Aorta (tissue), 5 donors: ENCODE data around the gene MYBPC2. TPM values are rescaled to one million over a fixed set of nuclear protein-coding genes. Genes with fewer than 3 reads are reported as not detected.

Experiments used
- ATAC-seq: fragments of 200-7000 bp; cut with Tn5 transposase; one replicate; pipeline ENCODE4 v1.9.1; 2022; ENCODE audit warnings: moderate library complexity; ENCODE audit not compliant: low FRiP score
- DNase-seq, 2 donors: peaks; one replicate each; pipeline ENCODE4 v3.0.0-alpha.2; 2020
- H3K27ac ChIP-seq, 2 donors: one replicate each; pipeline ENCODE4 v1.5.1; 2013; ENCODE audit warnings: low read length in 2 of 2, mild to moderate bottlenecking in 2 of 2, moderate library complexity in 2 of 2, control low read depth in 1 of 2, inconsistent platforms in 1 of 2, low read depth in 1 of 2
- H3K27me3 ChIP-seq, 2 donors: one replicate each; pipeline ENCODE4 v1.6.1; 2013; ENCODE audit warnings: control low read depth in 1 of 2, low read length in 1 of 2, mild to moderate bottlenecking in 1 of 2, moderate library complexity in 1 of 2; ENCODE audit not compliant: insufficient read depth in 2 of 2, control insufficient read depth in 1 of 2
- H3K36me3 ChIP-seq, 2 donors: one replicate each; pipeline ENCODE4 v1.6.1; 2013; ENCODE audit warnings: control low read depth in 1 of 2, low read length in 1 of 2, mild to moderate bottlenecking in 1 of 2; ENCODE audit not compliant: insufficient read depth in 2 of 2, control insufficient read depth in 1 of 2
- H3K4me1 ChIP-seq, 2 donors: one replicate each; pipeline ENCODE4 v1.6.1; 2013; ENCODE audit warnings: low read length in 2 of 2, control low read depth in 1 of 2, mild to moderate bottlenecking in 1 of 2, moderate library complexity in 1 of 2; ENCODE audit not compliant: insufficient read depth in 2 of 2, control insufficient read depth in 1 of 2
- H3K4me3 ChIP-seq, 2 donors: one replicate each; pipeline ENCODE4 v1.5.1; 2013; ENCODE audit warnings: low read length in 2 of 2, control low read depth in 1 of 2, mild to moderate bottlenecking in 1 of 2
- H3K9me3 ChIP-seq: one replicate; pipeline ENCODE4 v1.6.1; 2013; ENCODE audit warnings: mild to moderate bottlenecking, low read length; ENCODE audit not compliant: control insufficient read depth
- WGBS, 2 donors: extraction: QIAGEN DNeasy Blood & Tissue Kit; methylation state at CpG; one replicate each; pipeline ENCODE4 v1.1.7; 2013; 5-methylcytosine and 5-hydroxymethylcytosine counted together
- intact Hi-C, 2 donors: fragments of 100-400 bp; cut with DNase I; formaldehyde crosslinking; loops; one replicate each; pipeline versions ENCODE4 v1.14.2 to v1.15.0; 2022
- polyA plus RNA-seq, 2 donors: library from polyadenylated mRNA; stranded (reverse); fragments of 200-250 nt; gene quantifications; one replicate each; pipeline ENCODE4 v1.2.3, GENCODE V29; 2013
- total RNA-seq, 2 donors: library from RNA; stranded (reverse); fragmentation: NEBNext Ultra II Directional; extraction: Animal tissue kit (Norgen Biotek cat#: 25700); gene quantifications; one replicate each; pipeline ENCODE4 v1.2.1, GENCODE V29; 2021
- donor health status: healthy with polysubstance abuse.
- donor health status: Bipolar disorder and iron deficiency.
- donor health status: DM: no; HTN: no; CAD: no.
- donor health status: DM: no; HTN: no; CAD: no.
- donor health status: DM: yes; HTN: yes; CAD: no.

MYBPC2 gene
- total and polyA plus RNA-seq, 4 donors: 0.03 TPM; not detected in 3

- no peak for ATAC-seq
- Histone ChIP-seq H3K27me3 (no peaks in the 10 kb centered on the region), H3K36me3 (peaks cover 0 to 4% of the 10 kb centered on the region in 2 donors), H3K4me3 (no peak overlapping the region), H3K4me1 (no peaks in the 10 kb centered on the region), H3K9me3 (no peaks in the 10 kb centered on the region), H3K27ac (no peak overlapping the region)
- intact Hi-C loops: loop anchor here in 1 of 2 donors (2.0 kb wide), 1 partner anchor 35 kb away; the partner anchor contains the start of gene ASPDH
- DNase-seq: peak in 1 of 2 donors; percentile 64
- WGBS, 2 donors: 92 to 94% methylated on average over 17 of the region's 17 CpGs
These were observed 45.2 kb downstream of the MYBPC2 start for GRCh38 chr19:50477751-50478515.

DNA sequence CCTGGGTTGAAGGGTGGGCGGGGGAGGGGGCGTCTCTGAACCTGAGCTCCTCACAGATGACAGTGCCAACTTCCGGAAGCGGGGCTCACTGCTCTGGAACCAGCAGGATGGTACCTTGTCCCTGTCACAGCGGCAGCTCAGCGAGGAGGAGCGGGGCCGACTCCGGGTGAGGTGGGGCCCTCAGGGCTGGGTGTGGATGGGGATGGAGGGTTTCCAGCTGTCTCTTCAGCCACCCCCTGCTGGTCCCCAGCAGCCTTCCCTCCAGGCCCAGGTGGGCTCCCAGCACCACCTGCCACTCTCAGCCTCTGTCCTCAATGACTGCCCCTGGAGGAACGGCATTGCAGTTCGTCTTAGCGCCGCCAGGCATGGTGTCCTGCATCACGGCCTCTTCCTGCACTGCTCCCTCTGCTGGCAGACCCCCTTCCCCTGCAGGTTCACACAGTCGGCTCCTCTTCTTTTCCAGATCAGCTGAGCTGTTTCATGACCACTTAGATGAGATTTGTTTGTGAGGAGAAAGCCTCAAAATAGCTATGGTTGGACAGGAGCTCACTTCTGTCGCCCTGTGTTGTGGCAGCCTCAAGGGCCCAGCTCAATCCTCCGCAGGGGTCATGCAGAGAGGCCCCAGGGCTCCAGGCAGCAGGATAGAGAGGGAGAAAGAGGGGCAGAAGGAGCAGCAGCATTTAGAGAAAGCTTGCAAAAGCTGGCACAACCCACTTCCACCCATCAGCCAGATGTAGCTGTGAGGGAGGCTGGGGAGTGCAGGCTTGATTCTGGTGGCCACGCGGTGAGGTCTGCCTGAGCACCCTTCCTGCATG lies 46.4 kb downstream of the MYBPC2 start:
- ATAC-seq (no peak), DNase-seq (peak in 1 of 2 donors; percentile 72)
- Histone ChIP-seq H3K4me1 (no peaks in the 10 kb centered on the region), H3K9me3 (no peaks in the 10 kb centered on the region), H3K4me3 (no peak overlapping the region), H3K27ac (no peak overlapping the region), H3K27me3 (no peaks in the 10 kb centered on the region), H3K36me3 (peaks cover 4% of the 10 kb centered on the region in 2 donors)
- intact Hi-C loops: no loop called here
- WGBS, 2 donors: 73 to 76% methylated on average over 19 of the region's 19 CpGs

GRCh38 chr19:50479761-50480251 lies 47.1 kb downstream of the MYBPC2 start:
- no peaks in the 10 kb centered on the region for H3K4me1 ChIP-seq
- ATAC-seq: no peak
- no peak overlapping the region for H3K4me3 ChIP-seq
- DNase-seq: peak in 1 of 2 donors; percentile 55
- WGBS, 2 donors: 93 to 95% methylated on average over 16 of the region's 16 CpGs
- no peak overlapping the region for H3K27ac ChIP-seq
- intact Hi-C loops: no loop called here
- peaks cover 4% of the 10 kb centered on the region in 2 donors for H3K36me3 ChIP-seq
- H3K27me3 ChIP-seq: no peaks in the 10 kb centered on the region
- no peaks in the 10 kb centered on the region for H3K9me3 ChIP-seq

GRCh38 chr19:50480281-50481111 lies 47.8 kb downstream of the MYBPC2 start:
- H3K27me3 ChIP-seq: no peaks in the 10 kb centered on the region
- H3K4me1 ChIP-seq: no peaks in the 10 kb centered on the region
- WGBS, 2 donors: 87 to 90% methylated on average over 33 to 37 of the region's 37 CpGs
- no peak overlapping the region for H3K4me3 ChIP-seq
- no peak overlapping the region for H3K27ac ChIP-seq
- H3K9me3 ChIP-seq: no peaks in the 10 kb centered on the region
- intact Hi-C loops: no loop called here
- ATAC-seq (no peak), DNase-seq (peak in 1 of 2 donors; percentile 61)
- H3K36me3 ChIP-seq: peaks cover 4% of the 10 kb centered on the region in 2 donors

DNA sequence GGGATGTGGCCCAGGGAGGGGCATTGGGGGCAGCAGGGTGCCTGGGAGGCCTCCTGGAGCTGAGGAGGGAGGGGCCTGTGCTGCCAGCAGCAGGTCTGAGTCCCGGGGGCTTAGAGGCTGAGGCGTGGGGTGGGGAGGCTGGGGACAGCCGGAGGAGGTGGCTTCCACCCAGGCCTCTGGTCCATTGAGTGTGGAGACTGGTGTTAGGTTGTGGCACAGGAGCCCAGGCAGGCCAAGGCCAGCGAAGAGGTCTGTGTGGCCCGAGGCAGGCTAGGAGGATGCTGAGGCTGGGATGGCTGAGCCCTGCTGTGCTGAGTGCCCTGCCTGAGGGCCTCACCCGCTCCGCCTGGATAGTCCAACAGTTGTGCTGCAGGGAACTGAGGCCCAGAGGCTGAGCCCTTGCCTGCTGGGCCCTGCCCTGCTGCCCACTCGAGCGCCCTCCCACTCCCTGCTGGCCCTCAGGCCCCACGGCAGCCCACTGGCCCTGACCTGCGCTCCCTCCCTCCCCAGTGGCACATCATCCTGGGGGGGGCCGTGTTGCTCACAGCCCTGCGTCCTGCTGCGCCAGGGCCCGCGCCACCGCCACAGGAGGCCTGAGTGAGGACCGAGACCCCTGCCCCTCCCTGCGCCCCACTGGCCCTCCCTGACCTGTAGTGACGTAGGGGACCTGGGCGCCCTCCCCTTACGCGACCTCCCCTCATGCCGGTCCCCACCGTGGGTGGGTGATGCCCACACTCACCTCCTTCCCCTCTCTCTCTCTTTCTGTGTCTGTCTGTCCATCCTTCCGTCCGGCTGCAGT lies 48.9 kb downstream of the MYBPC2 start:
- Histone ChIP-seq H3K9me3 (no peaks in the 10 kb centered on the region), H3K27ac (no peak overlapping the region), H3K4me1 (no peaks in the 10 kb centered on the region), H3K4me3 (no peak overlapping the region), H3K36me3 (peaks cover 4% of the 10 kb centered on the region in 2 donors), H3K27me3 (no peaks in the 10 kb centered on the region)
- intact Hi-C loops: no loop called here
- no peak for ATAC-seq
- DNase-seq: peak; percentile 33 to 69
- WGBS, 2 donors: 92% methylated on average over 25 to 27 of the region's 27 CpGs

- H3K4me1 ChIP-seq: no peaks in the 10 kb centered on the region
- H3K36me3 ChIP-seq: peaks cover 4% of the 10 kb centered on the region in 2 donors
- H3K27ac ChIP-seq: no peak overlapping the region
- no peak for ATAC-seq
- no peak overlapping the region for H3K4me3 ChIP-seq
- no peaks in the 10 kb centered on the region for H3K9me3 ChIP-seq
- DNase-seq: peak; percentile 27 to 48
- intact Hi-C loops: no loop called here
- WGBS, 2 donors: 73 to 78% methylated on average over 15 to 16 of the region's 16 CpGs
- no peaks in the 10 kb centered on the region for H3K27me3 ChIP-seq
These were observed 49.7 kb downstream of the MYBPC2 start for GRCh38 chr19:50482271-50482855.

DNA sequence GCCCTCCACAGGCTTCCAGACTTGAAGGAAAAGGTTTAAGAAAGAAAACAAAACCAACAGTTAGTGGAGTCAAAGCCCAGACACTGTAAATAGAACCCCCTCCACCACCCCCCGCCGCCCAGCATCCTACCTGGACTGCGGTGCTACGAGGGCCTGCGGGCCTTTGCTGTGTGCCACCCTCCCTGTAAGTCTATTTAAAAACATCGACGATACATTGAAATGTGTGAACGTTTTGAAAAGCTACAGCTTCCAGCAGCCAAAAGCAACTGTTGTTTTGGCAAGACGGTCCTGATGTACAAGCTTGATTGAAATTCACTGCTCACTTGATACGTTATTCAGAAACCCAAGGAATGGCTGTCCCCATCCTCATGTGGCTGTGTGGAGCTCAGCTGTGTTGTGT lies 50.2 kb downstream of the MYBPC2 start:
- 53 to 59% methylated on average over 10 of the region's 10 CpGs for WGBS, 2 donors
- intact Hi-C loops: no loop called here
- Histone ChIP-seq H3K4me3 (no peak overlapping the region), H3K27ac (no peak overlapping the region), H3K27me3 (no peaks in the 10 kb centered on the region), H3K4me1 (no peaks in the 10 kb centered on the region), H3K9me3 (no peaks in the 10 kb centered on the region), H3K36me3 (peaks cover 4% of the 10 kb centered on the region in 2 donors)
- ATAC-seq (no peak), DNase-seq (peak in 1 of 2 donors; percentile 36)
